PC-3 (cell line): ENCODE data around the gene CCDC85B. TPM values are rescaled to one million over a fixed set of nuclear protein-coding genes. Genes with fewer than 3 reads are reported as not detected.

Experiments used
- ATAC-seq: fragments of 200-7000 bp; cut with Tn5 transposase; 2 replicates; pipeline ENCODE4 v1.9.1; 2020; ENCODE audit warnings: mild to moderate bottlenecking, moderate library complexity
- BruUV-seq: library from RNA; stranded (reverse); fragments of 400-500 nt; replicated peaks from 2 replicates; lab custom pipeline; 2021; lab: Mats Ljungman, UMichigan
- CTCF ChIA-PET: fragments of 300-600 bp; sonication (Branson Sonifier 250); formaldehyde crosslinking; loops from one replicate; lab custom pipeline; 2022; ENCODE audit warnings: antibody characterized with exemption; lab: Charles Lee
- POLR2A ChIA-PET: fragments of 300-600 bp; sonication (Branson Sonifier 250); formaldehyde crosslinking; loops from one replicate; lab custom pipeline; 2022; ENCODE audit warnings: antibody characterized with exemption; ENCODE audit not compliant: unreplicated experiment; lab: Charles Lee
- DNase-seq: peaks from one replicate; pipeline ENCODE4 v3.0.0-alpha.2; 2015
- H2AFZ ChIP-seq: fragments of 300-600 bp; sonication (generic); 2 replicates; pipeline ENCODE4 v1.6.0; 2016; ENCODE audit warnings: antibody characterized with exemption, low read length
- H3F3A ChIP-seq: fragments of 300-600 bp; sonication (generic); one replicate; pipeline ENCODE4 v1.6.0; 2017; ENCODE audit warnings: antibody characterized with exemption, low read length, control low read depth, mild to moderate bottlenecking; ENCODE audit not compliant: unreplicated experiment
- H3K27ac ChIP-seq: fragments of 300-600 bp; sonication (generic); 2 replicates; pipeline ENCODE4 v1.5.1; 2016; ENCODE audit warnings: mild to moderate bottlenecking, low read length
- H3K27me3 ChIP-seq: fragments of 300-600 bp; sonication (generic); 2 replicates; pipeline ENCODE4 v1.6.1; 2016; ENCODE audit warnings: low read length, mixed read lengths
- H3K36me3 ChIP-seq: fragments of 300-600 bp; sonication (generic); 2 replicates; pipeline ENCODE4 v1.6.1; 2016; ENCODE audit warnings: low read depth, mixed run types, low read length, mixed read lengths
- H3K4me1 ChIP-seq: fragments of 300-600 bp; sonication (generic); 2 replicates; pipeline ENCODE4 v1.5.1; 2016; ENCODE audit warnings: low read length; ENCODE audit not compliant: insufficient read depth
- H3K4me2 ChIP-seq: fragments of 300-600 bp; sonication (generic); 2 replicates; pipeline ENCODE4 v1.6.0; 2016; ENCODE audit warnings: low read length
- H3K4me3 ChIP-seq: fragments of 300-600 bp; sonication (generic); 2 replicates; pipeline ENCODE4 v1.5.1; 2016; ENCODE audit warnings: mild to moderate bottlenecking, low read length, mixed read lengths
- H3K79me2 ChIP-seq: fragments of 300-600 bp; sonication (generic); 2 replicates; pipeline ENCODE4 v1.6.1; 2017; ENCODE audit warnings: low read length, mixed read lengths
- H3K9ac ChIP-seq: fragments of 300-600 bp; sonication (generic); 2 replicates; pipeline ENCODE4 v1.6.0; 2016; ENCODE audit warnings: mild to moderate bottlenecking, low read length
- H3K9me2 ChIP-seq: fragments of 300-600 bp; sonication (generic); replicated peaks from 2 replicates; pipeline ENCODE4 v1.6.1; 2016; ENCODE audit warnings: mixed run types, low read length, mixed read lengths
- H3K9me3 ChIP-seq: fragments of 300-600 bp; sonication (generic); 2 replicates; pipeline ENCODE4 v1.6.1; 2016; ENCODE audit warnings: low read length, mixed read lengths
- H4K20me1 ChIP-seq: fragments of 300-600 bp; sonication (generic); 2 replicates; pipeline ENCODE4 v1.6.1; 2016; ENCODE audit warnings: low read length, mixed read lengths
- CTCF ChIP-seq: fragments of 300-600 bp; sonication (generic); conservative IDR thresholded peaks from 2 replicates; pipeline ENCODE4 v1.5.1; 2017; ENCODE audit warnings: antibody characterized with exemption, low read depth, mild to moderate bottlenecking, low read length
- EZH2 ChIP-seq: fragments of 300-600 bp; sonication (generic); IDR thresholded peaks from one replicate; pipeline ENCODE4 v1.6.1; 2017; ENCODE audit warnings: antibody characterized with exemption, mild to moderate bottlenecking, low read length; ENCODE audit not compliant: unreplicated experiment
- EZH2phosphoT487 ChIP-seq: fragments of 300-600 bp; sonication (generic); IDR thresholded peaks from 2 replicates; pipeline ENCODE4 v1.6.1; 2018; ENCODE audit warnings: mild to moderate bottlenecking, antibody characterized with exemption, low read length, borderline replicate concordance
- intact Hi-C: fragments of 100-400 bp; cut with micrococcal nuclease; formaldehyde crosslinking; loops from 2 replicates; pipeline ENCODE4 v1.9.0; 2023
- total RNA-seq: library from RNA; depleted of rRNA; stranded (reverse); fragments of >200 nt; gene quantifications from 2 replicates; pipeline ENCODE4 v1.2.3, GENCODE V29; 2014

Gene CCDC85B
- total RNA-seq, 1 experiment from 2014 or later, result 207 TPM

- Histone ChIP-seq H3K9ac (peak within 1 kb of the TSS; percentile 92), H4K20me1 (0 out of 2 replicates have a peak, but pooled peaks cover 6% of the 10 kb centered on the region), H3K4me3 (peak within 1 kb of the TSS; percentile 82), H3K79me2 (peaks cover 75% of the 10 kb centered on the region), H2AFZ (peak within 1 kb of the TSS; percentile 58), H3K27ac (peak within 1 kb of the TSS; percentile 93), H3K4me2 (peak within 1 kb of the TSS; percentile 93), H3K27me3 (no peaks in the 10 kb centered on the region), H3K9me3 (no peaks in the 10 kb centered on the region), H3K36me3 (peaks cover 17% of the 10 kb centered on the region; the same call in 1 of the 2 replicates), H3F3A (peaks cover 8% of the 10 kb centered on the region), H3K4me1 (peaks cover 46% of the 10 kb centered on the region), H3K9me2 (no peaks in the 10 kb centered on the region)
- intact Hi-C loops, result no loop called here
- DNase-seq (peak; percentile 98), ATAC-seq (peak; percentile 53)
- BruUV-seq, result no TSS peak
- CTCF ChIA-PET, result no interaction called here
- POLR2A ChIA-PET, result interaction anchor here (0.6 kb wide), 2 partner anchors 28 to 31 kb away, joined by 3 to 13 read pairs; partner anchors contain the start of gene FIBP
- TF ChIP-seq EZH2, result no peak
- no peak for TF ChIP-seq EZH2phosphoT487
- no peak for TF ChIP-seq CTCF
Observed at GRCh38 chr11:65919141-65919572, 28.7 kb downstream of the CCDC85B start, which contains the start of gene DRAP1. Gene DRAP1, plus strand, starts transcription at chr11:65919426. Its CDS starts 76 bp downstream, at chr11:65919502.

- TF ChIP-seq EZH2phosphoT487, result no peak
- no peak for TF ChIP-seq EZH2
- TF ChIP-seq CTCF, result no peak
- Histone ChIP-seq H3K36me3 (peaks cover 17% of the 10 kb centered on the region; the same call in 1 of the 2 replicates), H2AFZ (peak overlapping the region; percentile 58), H3K27ac (peak overlapping the region; percentile 29), H3K27me3 (no peaks in the 10 kb centered on the region), H4K20me1 (0 out of 2 replicates have a peak, but pooled peaks cover 6% of the 10 kb centered on the region), H3K9me3 (no peaks in the 10 kb centered on the region), H3K4me3 (peak overlapping the region; percentile 82), H3K4me2 (peak overlapping the region; percentile 93), H3F3A (peaks cover 8% of the 10 kb centered on the region), H3K4me1 (peaks cover 43% of the 10 kb centered on the region), H3K9ac (peak overlapping the region; percentile 76), H3K79me2 (peaks cover 68% of the 10 kb centered on the region), H3K9me2 (no peaks in the 10 kb centered on the region)
- ATAC-seq (peak; percentile 0), DNase-seq (peak; percentile 34)
- intact Hi-C loops, result no loop called here
- TSS peak; percentile 1 for BruUV-seq
- CTCF ChIA-PET, result no interaction called here
- POLR2A ChIA-PET, result interaction anchor here (0.6 kb wide), 1 partner anchor 32 kb away, joined by 13 read pairs; the partner anchor contains the start of gene FIBP
Observed at GRCh38 chr11:65919573-65920371, 29.3 kb downstream of the CCDC85B start.
